Smooth muscle cell (in vitro differentiated cells): Measurements from ENCODE around the gene ALAD. TPM values are rescaled to one million over a fixed set of nuclear protein-coding genes. Genes with fewer than 3 reads are reported as not detected.

Source experiments
- DNase-seq: peaks from one replicate; lab custom pipeline; 2025; ENCODE audit not compliant: unreplicated experiment; lab: John Stamatoyannopoulos, UW
- H2AFZ ChIP-seq: fragments of 200-600 bp; sonication (generic); 2 replicates; pipeline ENCODE4 v1.6.0; 2016; ENCODE audit warnings: antibody characterized with exemption, low read depth, mild to moderate bottlenecking
- H3F3A ChIP-seq: fragments of 200-600 bp; sonication (generic); 2 replicates; pipeline ENCODE4 v1.6.0; 2017; ENCODE audit warnings: antibody characterized with exemption, low read depth
- H3K27ac ChIP-seq: fragments of 200-600 bp; sonication (generic); 2 replicates; pipeline ENCODE4 v1.5.1; 2016; ENCODE audit warnings: low read depth, mild to moderate bottlenecking
- H3K27me3 ChIP-seq: fragments of 200-600 bp; sonication (generic); 2 replicates; pipeline ENCODE4 v1.6.1; 2016; ENCODE audit warnings: low read depth, mild to moderate bottlenecking
- H3K36me3 ChIP-seq: fragments of 200-600 bp; sonication (generic); 2 replicates; pipeline ENCODE4 v1.5.1; 2016; ENCODE audit warnings: low read depth
- H3K4me1 ChIP-seq: fragments of 200-600 bp; sonication (generic); 2 replicates; pipeline ENCODE4 v1.5.1; 2016; ENCODE audit warnings: low read depth
- H3K4me2 ChIP-seq: fragments of 200-600 bp; sonication (generic); 2 replicates; pipeline ENCODE4 v1.6.0; 2016; ENCODE audit warnings: mild to moderate bottlenecking
- H3K4me3 ChIP-seq: fragments of 200-600 bp; sonication (generic); 2 replicates; pipeline ENCODE4 v1.5.1; 2016; ENCODE audit warnings: mild to moderate bottlenecking
- H3K79me2 ChIP-seq: fragments of 200-600 bp; sonication (generic); 2 replicates; pipeline ENCODE4 v1.6.0; 2016; ENCODE audit warnings: low read depth, mild to moderate bottlenecking
- H3K9ac ChIP-seq: fragments of 200-600 bp; sonication (generic); 2 replicates; pipeline ENCODE4 v1.6.0; 2016; ENCODE audit warnings: low read depth
- H3K9me3 ChIP-seq: fragments of 200-600 bp; sonication (generic); replicated peaks from 2 replicates; pipeline ENCODE4 v1.5.1; 2016; ENCODE audit warnings: low read depth
- H4K20me1 ChIP-seq: fragments of 200-600 bp; sonication (generic); 2 replicates; pipeline ENCODE4 v1.6.0; 2016; ENCODE audit warnings: low read depth
- WGBS: methylation state at CpG from one replicate; pipeline ENCODE4 v1.1.7; 2016; ENCODE audit warnings: low lambda C conversion rate; 5-methylcytosine and 5-hydroxymethylcytosine counted together
- polyA plus RNA-seq: library from polyadenylated mRNA; unstranded; fragments of >200 nt; fragmentation: Nextera tagmentation; extraction: Ambion mirVana; gene quantifications from 2 replicates; pipeline ENCODE4 v1.2.1, GENCODE V29; 2016
- total RNA-seq: library from RNA; depleted of rRNA; stranded (reverse); fragments of >200 nt; gene quantifications from 2 replicates; pipeline ENCODE4 v1.2.3, GENCODE V29; 2014
- TF ChIP-seq, protein P1 (sequence below): fragments of 200-600 bp; sonication (generic); IDR thresholded peaks from 2 replicates; pipeline ENCODE4 v1.5.1; 2017; ENCODE audit warnings: borderline replicate concordance, mild to moderate bottlenecking, antibody characterized with exemption; ENCODE audit not compliant: insufficient read depth, poor library complexity, severe bottlenecking

Gene ALAD
- total and polyA plus RNA-seq, 2 experiments from 2014 or later: 7.1 to 15.4 TPM

DNA sequence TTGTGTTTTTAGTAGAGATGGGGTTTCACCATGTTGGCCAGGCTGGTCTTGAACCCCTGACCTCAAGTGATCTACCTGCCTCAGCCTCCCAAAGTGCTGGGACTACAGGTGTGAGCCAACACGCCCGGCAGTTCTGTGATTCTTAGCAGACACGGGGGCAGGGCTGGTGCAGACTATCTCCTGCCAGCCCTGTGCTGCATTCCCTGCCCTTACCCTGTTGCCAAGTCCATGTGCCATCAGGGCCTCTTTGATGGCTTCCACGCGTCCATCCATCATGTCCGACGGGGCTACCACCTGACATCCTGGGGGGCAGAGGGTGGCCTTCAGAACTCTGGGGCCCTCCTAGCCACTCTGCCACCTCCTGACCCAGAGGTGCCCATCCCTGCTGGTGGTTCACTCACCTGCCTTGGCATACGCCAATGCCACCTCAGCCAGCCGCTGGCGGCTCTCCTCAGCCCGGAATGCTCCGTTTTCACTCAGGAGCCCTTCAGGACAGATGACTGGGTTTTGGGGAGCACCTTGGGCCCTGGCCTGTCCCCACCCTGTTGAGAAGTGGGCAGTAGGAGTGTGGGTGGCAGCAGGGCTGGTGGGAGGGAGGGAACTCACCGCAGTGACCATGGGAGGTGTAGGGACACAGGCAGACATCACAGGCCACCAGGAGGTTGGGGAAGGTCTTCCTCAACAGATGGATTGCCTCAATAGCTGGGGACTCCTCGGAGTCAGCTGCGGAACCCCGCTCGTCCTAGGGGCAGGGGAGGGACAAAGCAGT is 10.7 kb downstream of the ALAD start:
- H3F3A ChIP-seq: no peaks in the 10 kb centered on the region
- H3K9ac ChIP-seq: no peak overlapping the region
- 97% methylated on average over 17 of the region's 17 CpGs for WGBS
- H3K36me3 ChIP-seq: no peaks in the 10 kb centered on the region
- H3K79me2 ChIP-seq: peaks cover 4% of the 10 kb centered on the region
- H2AFZ ChIP-seq: no peak overlapping the region
- H3K4me2 ChIP-seq: no peak overlapping the region
- H3K27me3 ChIP-seq: no peaks in the 10 kb centered on the region
- no peaks in the 10 kb centered on the region for H4K20me1 ChIP-seq
- H3K4me3 ChIP-seq: no peak overlapping the region
- H3K9me3 ChIP-seq: no peaks in the 10 kb centered on the region
- no peak for DNase-seq
- H3K4me1 ChIP-seq: no peaks in the 10 kb centered on the region
- TF ChIP-seq, protein P1, sequence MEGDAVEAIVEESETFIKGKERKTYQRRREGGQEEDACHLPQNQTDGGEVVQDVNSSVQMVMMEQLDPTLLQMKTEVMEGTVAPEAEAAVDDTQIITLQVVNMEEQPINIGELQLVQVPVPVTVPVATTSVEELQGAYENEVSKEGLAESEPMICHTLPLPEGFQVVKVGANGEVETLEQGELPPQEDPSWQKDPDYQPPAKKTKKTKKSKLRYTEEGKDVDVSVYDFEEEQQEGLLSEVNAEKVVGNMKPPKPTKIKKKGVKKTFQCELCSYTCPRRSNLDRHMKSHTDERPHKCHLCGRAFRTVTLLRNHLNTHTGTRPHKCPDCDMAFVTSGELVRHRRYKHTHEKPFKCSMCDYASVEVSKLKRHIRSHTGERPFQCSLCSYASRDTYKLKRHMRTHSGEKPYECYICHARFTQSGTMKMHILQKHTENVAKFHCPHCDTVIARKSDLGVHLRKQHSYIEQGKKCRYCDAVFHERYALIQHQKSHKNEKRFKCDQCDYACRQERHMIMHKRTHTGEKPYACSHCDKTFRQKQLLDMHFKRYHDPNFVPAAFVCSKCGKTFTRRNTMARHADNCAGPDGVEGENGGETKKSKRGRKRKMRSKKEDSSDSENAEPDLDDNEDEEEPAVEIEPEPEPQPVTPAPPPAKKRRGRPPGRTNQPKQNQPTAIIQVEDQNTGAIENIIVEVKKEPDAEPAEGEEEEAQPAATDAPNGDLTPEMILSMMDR: no peak
- H3K27ac ChIP-seq: no peak overlapping the region

DNA sequence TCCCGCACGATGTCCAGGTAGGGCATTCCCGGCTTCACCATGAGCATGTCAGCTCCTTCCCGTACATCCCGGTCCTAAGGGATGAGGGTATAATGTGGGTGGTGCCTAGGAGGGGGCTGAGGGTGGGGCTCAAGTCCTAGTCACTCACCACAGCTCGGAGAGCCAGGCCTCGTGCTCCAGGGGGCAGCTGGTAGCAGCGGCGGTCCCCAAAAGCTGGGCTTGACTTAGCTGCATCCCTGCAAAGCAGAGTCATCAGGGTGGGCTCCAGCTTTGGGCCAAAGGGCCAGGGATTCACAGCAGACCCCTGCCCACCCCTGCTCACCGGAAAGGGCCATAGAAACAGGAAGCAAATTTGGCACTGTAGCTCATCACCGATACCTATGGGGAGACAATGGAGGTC is 11.6 kb downstream of the ALAD start:
- no peak overlapping the region for H3K27ac ChIP-seq
- H3K27me3 ChIP-seq: no peaks in the 10 kb centered on the region
- TF ChIP-seq, protein P1: no peak
- H3K4me3 ChIP-seq: no peak overlapping the region
- no peaks in the 10 kb centered on the region for H4K20me1 ChIP-seq
- 96% methylated on average over 11 of the region's 11 CpGs for WGBS
- no peak overlapping the region for H3K9ac ChIP-seq
- no peak for DNase-seq
- no peak overlapping the region for H2AFZ ChIP-seq
- H3F3A ChIP-seq: no peaks in the 10 kb centered on the region
- H3K9me3 ChIP-seq: no peaks in the 10 kb centered on the region
- H3K79me2 ChIP-seq: no peaks in the 10 kb centered on the region
- no peaks in the 10 kb centered on the region for H3K36me3 ChIP-seq
- H3K4me2 ChIP-seq: no peak overlapping the region
- no peaks in the 10 kb centered on the region for H3K4me1 ChIP-seq

DNA sequence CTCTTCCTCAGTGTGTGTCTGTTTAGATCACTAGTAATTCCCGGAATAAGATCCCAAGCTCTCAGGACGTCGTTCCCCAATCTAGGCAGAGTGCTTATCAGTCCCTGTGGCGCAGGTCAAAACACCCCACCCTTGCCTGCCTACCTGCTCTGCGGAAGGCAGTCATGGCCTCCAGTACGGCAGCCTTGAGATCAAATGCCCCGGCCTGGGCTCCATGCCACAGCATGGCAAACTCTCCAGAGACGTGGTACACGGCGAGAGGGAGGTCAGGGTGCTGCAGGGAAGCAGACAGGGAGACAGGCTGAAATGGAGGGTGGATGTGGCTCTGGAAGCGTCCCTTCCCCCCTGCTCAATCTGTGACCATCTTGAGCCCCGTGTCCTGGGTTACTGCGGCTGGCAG is 12.3 kb downstream of the ALAD start:
- Histone ChIP-seq H3K27me3 (no peaks in the 10 kb centered on the region), H3K27ac (no peak overlapping the region), H4K20me1 (no peaks in the 10 kb centered on the region), H3K9ac (no peak overlapping the region), H2AFZ (no peak overlapping the region), H3K36me3 (no peaks in the 10 kb centered on the region), H3K4me2 (no peak overlapping the region), H3K9me3 (no peaks in the 10 kb centered on the region), H3K4me1 (no peaks in the 10 kb centered on the region), H3K79me2 (no peaks in the 10 kb centered on the region), H3K4me3 (no peak overlapping the region), H3F3A (no peaks in the 10 kb centered on the region)
- no peak for DNase-seq
- TF ChIP-seq, protein P1: no peak
- WGBS: 96% methylated on average over 13 of the region's 13 CpGs
